ENCODE data around the gene POU4F1. TPM values are rescaled to one million over a fixed set of nuclear protein-coding genes. Genes with fewer than 3 reads are reported as not detected.

POU4F1 gene
- total and polyA plus RNA-seq, 8 donors: 0.08 TPM; not detected in 7

GRCh38 chr13:78638216-78638615 is 34.9 kb upstream of the POU4F1 start:
- Histone ChIP-seq H3K27ac (no peak overlapping the region), H3K9me3 (no peaks in the 10 kb centered on the region), H3K4me1 (no peaks in the 10 kb centered on the region), H3K27me3 (no peaks in the 10 kb centered on the region), H3K36me3 (peaks cover 17 to 87% (median 85%) of the 10 kb centered on the region in 4 donors), H3K4me3 (no peak overlapping the region)
- TF ChIP-seq, protein P1, sequence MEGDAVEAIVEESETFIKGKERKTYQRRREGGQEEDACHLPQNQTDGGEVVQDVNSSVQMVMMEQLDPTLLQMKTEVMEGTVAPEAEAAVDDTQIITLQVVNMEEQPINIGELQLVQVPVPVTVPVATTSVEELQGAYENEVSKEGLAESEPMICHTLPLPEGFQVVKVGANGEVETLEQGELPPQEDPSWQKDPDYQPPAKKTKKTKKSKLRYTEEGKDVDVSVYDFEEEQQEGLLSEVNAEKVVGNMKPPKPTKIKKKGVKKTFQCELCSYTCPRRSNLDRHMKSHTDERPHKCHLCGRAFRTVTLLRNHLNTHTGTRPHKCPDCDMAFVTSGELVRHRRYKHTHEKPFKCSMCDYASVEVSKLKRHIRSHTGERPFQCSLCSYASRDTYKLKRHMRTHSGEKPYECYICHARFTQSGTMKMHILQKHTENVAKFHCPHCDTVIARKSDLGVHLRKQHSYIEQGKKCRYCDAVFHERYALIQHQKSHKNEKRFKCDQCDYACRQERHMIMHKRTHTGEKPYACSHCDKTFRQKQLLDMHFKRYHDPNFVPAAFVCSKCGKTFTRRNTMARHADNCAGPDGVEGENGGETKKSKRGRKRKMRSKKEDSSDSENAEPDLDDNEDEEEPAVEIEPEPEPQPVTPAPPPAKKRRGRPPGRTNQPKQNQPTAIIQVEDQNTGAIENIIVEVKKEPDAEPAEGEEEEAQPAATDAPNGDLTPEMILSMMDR (IDR thresholded peaks at IDR 0.05): no peak
- TF ChIP-seq EP300 (IDR thresholded peaks at IDR 0.05) (no peak), POLR2AphosphoS5 (IDR thresholded peaks at IDR 0.05) (no peak), POLR2A (IDR thresholded peaks at IDR 0.05) (no peak)
- WGBS, 5 donors: 76 to 86% (median 80%) methylated on average over 4 of the region's 4 CpGs
- DNase-seq: no peak
- intact Hi-C loops (cut with DNase I; ENCODE audit: low total_unique reads): no loop called here

DNA sequence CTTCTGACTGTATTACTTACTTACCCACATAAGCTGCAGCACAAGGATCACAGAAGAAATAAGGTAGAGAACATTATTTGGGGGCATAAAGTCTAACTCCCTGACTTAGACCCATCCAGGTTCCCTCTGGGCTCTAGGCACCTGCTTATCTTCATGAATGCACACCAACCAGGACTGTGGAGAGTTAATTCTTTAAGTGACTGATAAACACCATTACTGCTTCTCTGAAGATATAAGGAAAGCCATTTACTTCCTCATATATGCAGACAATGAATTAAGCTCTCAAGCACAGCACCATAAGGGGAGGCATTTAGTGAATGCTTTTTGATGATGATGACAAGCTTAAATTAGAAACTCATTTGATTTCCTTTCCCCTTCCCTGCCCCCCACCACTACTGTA is 33.1 kb upstream of the POU4F1 start:
- DNase-seq: no peak
- Histone ChIP-seq H3K27ac (no peak overlapping the region), H3K4me3 (no peak overlapping the region), H3K9me3 (no peaks in the 10 kb centered on the region), H3K27me3 (no peaks in the 10 kb centered on the region), H3K4me1 (no peaks in the 10 kb centered on the region), H3K36me3 (peaks cover 26 to 92% (median 89%) of the 10 kb centered on the region in 4 donors)
- intact Hi-C loops (cut with DNase I; ENCODE audit: low total_unique reads): no loop called here
- TF ChIP-seq, protein P1 (IDR thresholded peaks at IDR 0.05): no peak
- TF ChIP-seq EP300 (IDR thresholded peaks at IDR 0.05): no peak
- no peak for TF ChIP-seq POLR2AphosphoS5 (IDR thresholded peaks at IDR 0.05)
- no peak for TF ChIP-seq POLR2A (IDR thresholded peaks at IDR 0.05)

GRCh38 chr13:78632996-78633395 is 29.6 kb upstream of the POU4F1 start:
- no peaks in the 10 kb centered on the region for H3K9me3 ChIP-seq

DNA sequence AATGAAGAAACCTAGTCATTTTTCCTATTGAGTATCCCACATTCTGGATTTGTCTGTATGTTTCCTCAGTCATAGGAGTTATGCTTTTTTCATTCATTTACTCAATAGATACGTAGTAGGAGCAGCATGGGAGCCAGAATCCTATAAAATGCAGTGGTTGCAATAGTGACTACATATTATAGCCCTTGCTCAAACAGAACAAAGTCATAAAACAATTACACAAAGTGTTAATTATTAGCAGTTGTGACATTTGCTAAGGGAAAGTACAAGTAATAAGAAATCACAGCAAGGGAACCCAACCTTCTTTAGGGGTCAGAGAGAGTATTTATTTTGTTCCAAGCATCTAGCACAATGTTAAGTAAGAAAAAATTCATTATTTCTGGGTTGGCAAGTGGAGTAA is 27.7 kb upstream of the POU4F1 start:
- WGBS, 5 donors: 79 to 92% (median 88%) methylated on average over 1 of the region's 1 CpG

More at GRCh38 chr13:78632996-78633395, 29.6 kb upstream of the POU4F1 start:
- Histone ChIP-seq H3K4me3 (no peak overlapping the region), H3K27ac (no peak overlapping the region), H3K27me3 (no peaks in the 10 kb centered on the region), H3K36me3 (peaks cover 14 to 97% (median 80%) of the 10 kb centered on the region in 4 donors), H3K4me1 (no peaks in the 10 kb centered on the region)
- 80 to 90% (median 84%) methylated on average over 4 of the region's 4 CpGs for WGBS, 5 donors
- intact Hi-C loops (cut with DNase I; ENCODE audit: low total_unique reads): no loop called here
- DNase-seq: no peak
- TF ChIP-seq, protein P1 (IDR thresholded peaks at IDR 0.05): no peak
- TF ChIP-seq EP300 (IDR thresholded peaks at IDR 0.05): no peak
- no peak for TF ChIP-seq POLR2A (IDR thresholded peaks at IDR 0.05)

More for the DNA sequence above, 27.7 kb upstream of the POU4F1 start:
- Histone ChIP-seq H3K9me3 (no peaks in the 10 kb centered on the region), H3K4me1 (no peaks in the 10 kb centered on the region), H3K4me3 (no peak overlapping the region), H3K36me3 (peaks cover 12 to 90% (median 75%) of the 10 kb centered on the region in 4 donors), H3K27ac (no peak overlapping the region), H3K27me3 (no peaks in the 10 kb centered on the region)
- intact Hi-C loops (cut with DNase I; ENCODE audit: low total_unique reads): no loop called here
- DNase-seq: peak in 1 of 2 donors; percentile 14
- TF ChIP-seq, protein P1 (IDR thresholded peaks at IDR 0.05): no peak
- TF ChIP-seq EP300 (IDR thresholded peaks at IDR 0.05) (no peak), POLR2AphosphoS5 (IDR thresholded peaks at IDR 0.05) (no peak), POLR2A (IDR thresholded peaks at IDR 0.05) (no peak)
